Left renal pelvis (tissue), 4 donors: ENCODE measurements around the gene DNAJC8. TPM values are rescaled to one million over a fixed set of nuclear protein-coding genes. Genes with fewer than 3 reads are reported as not detected.

Experiments used
- DNase-seq, 4 donors: peaks; one replicate each; pipeline ENCODE4 v3.0.0-alpha.2; 2013; ENCODE audit warnings: low read depth in 4 of 4, low spot score in 3 of 4
- polyA plus RNA-seq, 4 donors: library from polyadenylated mRNA; unstranded; fragments of 120-200 nt; gene quantifications; one replicate each; pipeline ENCODE4 v1.2.1, GENCODE V29; 2013; ENCODE audit not compliant: insufficient read length in 4 of 4

Gene DNAJC8, protein sequence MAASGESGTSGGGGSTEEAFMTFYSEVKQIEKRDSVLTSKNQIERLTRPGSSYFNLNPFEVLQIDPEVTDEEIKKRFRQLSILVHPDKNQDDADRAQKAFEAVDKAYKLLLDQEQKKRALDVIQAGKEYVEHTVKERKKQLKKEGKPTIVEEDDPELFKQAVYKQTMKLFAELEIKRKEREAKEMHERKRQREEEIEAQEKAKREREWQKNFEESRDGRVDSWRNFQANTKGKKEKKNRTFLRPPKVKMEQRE
- polyA plus RNA-seq, result 100 to 1,000 TPM; 141 to 178 (median 152) TPM

DNA sequence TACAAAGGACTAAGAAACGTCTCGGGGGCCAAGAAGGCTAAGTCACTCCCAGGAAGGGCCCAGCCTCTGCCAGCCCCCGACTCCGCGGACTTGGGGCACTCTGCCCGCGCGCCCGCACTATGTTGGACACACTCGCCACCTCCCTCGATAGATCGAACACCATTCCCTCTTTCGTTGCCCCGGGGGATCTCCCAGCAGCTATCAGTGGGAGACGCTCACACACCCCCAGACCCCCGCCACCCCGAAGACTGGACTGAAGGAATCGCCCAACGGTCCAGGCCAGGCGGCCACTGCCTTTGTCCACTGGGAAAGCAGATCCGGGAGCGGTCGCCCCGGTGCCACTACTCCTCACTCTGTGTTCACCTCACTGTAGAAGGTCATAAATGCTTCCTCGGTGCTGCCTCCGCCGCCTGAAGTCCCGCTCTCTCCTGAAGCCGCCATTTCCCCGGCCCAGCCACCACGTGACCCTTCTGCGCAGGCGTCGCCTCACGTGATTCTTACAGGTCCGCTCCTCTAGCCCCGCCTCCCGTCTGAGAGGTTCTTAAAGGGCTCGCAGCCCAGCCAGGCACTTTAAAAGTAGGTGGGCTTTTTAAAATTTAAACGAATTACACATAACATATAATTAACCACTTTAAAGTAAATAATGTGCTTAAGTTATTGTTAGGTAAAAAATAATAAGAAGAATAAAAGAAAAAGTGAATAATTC lies at the start of gene DNAJC8:
Gene DNAJC8 (minus strand): TSS at position 472 of the 706 bp plus-strand sequence. CDS start 31 bp downstream, at position 441.
- peak in 3 of 4 donors; percentile 77 to 88 (median 83) for DNase-seq

DNA sequence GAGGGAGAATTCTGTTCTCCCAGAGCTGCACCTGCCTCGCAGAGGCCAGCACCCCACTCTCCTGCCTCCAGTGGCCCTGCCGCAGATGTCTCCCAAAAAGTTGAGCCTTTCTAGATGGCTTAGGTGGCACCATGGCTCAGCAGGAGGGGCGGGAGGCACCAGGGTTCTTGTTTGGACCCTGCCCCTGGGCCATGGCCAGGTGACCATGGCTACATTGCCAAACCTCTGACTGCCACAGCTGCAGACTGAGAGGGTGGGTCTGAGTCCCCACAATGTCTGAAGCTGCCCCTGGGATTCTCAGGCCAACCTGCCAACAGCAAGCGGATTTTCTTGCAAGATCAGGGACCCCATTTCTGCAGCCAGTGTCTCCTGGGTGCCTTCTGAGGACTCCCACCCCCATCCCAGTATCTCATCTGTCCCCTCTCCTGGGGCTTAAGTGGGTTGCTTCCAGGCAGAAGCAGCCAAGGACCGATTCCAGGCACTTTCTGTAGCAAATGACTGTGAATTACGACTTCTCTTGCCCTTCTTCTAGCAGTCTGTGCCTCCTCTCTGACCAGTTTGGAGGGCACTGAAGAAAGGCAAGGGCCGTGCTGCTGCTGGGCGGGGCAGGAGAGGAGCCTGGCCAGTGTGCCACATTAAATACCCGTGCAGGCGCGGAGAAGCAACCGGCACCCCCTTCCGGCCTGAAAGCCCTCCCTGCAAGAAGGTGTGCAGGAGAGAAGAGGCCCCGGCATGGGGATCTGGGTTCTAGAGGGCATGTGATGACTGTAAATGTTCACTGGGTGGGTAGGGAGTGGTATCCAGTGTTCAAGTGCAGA lies 49.0 kb upstream of the DNAJC8 start:
- DNase-seq, result no peak

DNA sequence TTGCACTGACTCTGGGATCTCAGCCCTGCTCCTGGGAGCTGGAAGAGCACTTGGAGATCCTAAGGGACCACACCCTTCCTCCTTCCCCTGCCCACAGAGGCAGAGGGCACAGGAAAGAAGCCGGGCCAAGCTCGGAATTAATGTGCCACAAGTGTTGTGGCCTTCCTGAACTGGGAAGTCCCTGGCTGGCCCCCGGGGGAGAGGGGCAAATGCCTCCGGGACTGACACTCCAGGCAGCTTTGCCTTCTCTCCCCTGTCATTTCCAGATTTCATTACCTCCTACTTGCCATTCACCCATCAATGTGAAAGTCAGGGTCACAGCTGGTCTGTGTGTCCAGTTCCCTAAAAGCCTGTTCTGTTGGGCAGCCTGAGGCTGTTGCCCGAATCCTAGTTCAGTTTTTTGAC lies 48.1 kb upstream of the DNAJC8 start:
- no peak for DNase-seq

DNA sequence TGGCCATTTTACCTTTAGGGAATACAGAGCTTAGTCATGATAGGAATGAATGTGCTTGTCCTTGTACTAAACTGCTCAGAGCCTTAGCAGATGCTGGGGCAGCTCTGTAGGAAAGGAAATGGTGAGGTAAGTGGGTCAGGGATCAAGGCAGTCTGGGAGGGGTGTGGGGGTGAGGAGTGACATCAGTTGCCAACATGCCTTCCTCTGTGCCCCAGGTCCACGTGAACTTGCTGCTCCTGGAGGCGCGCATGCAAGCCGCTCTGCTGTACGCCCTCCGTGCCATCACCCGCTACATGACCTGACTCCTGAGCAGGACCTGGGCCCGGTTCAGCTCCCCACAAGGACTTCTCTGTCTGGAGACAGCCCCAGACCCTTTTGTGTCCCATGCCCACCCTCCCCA lies 47.7 kb upstream of the DNAJC8 start:
- DNase-seq, result no peak

DNA sequence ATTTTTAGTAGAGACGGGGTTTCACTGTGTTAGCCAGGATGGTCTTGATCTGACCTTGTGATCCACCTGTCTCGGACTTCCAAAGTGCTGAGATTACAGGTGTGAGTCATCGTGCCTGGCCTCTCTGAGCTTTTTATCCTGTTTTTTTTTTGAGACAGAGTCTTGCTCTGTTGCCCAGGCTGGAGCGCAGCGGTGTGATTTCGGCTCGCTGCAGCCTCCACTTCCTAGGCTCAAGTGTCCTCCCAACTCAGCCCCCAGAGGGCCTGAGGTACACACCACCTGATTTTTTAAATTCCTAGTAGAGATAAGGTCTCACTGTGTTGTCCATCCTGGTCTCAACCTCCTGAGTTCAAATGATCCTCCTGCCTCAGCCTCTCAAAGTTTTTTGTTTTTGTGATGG lies 46.9 kb upstream of the DNAJC8 start:
- DNase-seq, result no peak

DNA sequence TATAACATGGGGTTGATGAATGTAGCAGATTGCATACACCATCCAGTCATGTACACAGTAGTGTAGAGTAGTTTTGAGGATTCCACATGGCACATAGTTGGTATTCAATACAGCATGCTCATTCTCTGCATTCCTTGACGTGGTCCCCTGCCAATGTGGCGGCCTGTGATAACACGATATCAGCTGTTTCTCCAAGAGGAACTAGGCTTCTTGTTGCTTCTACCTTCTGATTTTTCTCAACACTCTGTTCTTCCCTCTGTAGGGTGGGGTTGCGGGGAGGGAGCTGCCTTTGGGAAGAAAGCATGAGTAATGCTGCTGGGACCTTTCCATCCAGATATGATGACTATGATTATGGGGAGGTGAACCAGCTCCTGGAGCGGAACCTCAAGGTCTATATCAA lies 45.9 kb upstream of the DNAJC8 start:
- no peak for DNase-seq

DNA sequence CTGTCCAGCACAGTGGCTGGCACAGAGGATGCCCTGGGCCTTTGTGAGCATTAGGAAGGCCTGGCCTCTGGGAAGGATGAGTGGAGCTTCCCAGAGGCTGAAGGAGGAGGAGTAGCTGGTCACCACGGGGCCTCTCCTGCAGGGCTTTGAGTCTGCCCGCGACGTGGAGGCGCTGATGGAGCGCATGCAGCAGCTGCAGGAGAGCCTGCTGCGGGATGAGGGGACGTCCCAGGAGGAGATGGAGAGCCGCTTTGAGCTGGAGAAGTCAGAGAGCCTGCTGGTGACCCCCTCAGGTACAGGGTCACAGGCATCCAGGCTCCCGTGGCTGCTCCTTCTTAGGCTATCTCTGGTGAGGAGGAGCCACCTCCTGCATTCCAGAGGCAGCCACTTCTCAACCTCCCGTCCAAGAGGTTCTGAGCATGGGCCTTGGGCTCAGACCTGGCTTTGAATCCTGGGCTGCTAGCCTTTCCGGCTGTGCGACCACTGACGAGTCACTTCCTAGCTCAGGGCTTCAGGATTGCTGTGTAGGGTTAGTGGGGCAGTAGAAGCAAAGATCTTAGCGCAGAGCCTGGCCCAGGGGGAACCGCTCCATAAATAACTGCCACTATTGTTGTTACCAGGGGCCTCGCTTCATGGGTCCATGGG lies 40.5 kb upstream of the DNAJC8 start:
- DNase-seq, result no peak

DNA sequence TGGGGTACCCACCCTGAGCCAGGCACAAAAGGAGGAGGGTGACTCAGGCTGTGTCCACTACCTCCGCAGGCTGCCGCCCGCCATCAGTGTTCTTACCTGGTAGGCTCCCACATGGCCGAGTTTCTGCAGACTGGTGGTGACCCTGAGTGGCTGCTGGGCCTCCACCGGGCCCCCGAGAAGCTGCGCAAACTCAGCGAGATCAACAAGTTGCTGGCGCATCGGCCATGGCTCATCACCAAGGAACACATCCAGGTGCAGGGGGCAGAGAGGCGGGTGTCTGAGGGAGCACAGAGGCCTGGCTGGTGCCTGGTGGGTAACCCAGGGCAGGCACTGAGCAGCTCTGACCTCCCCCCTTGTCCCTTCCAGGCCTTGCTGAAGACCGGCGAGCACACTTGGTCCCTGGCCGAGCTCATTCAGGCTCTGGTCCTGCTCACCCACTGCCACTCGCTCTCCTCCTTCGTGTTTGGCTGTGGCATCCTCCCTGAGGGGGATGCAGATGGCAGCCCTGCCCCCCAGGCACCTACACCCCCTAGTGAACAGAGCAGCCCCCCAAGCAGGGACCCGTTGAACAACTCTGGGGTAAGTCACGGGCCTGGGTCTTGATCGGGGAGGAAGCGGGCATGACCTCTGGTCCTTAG lies 39.5 kb upstream of the DNAJC8 start:
- no peak for DNase-seq

DNA sequence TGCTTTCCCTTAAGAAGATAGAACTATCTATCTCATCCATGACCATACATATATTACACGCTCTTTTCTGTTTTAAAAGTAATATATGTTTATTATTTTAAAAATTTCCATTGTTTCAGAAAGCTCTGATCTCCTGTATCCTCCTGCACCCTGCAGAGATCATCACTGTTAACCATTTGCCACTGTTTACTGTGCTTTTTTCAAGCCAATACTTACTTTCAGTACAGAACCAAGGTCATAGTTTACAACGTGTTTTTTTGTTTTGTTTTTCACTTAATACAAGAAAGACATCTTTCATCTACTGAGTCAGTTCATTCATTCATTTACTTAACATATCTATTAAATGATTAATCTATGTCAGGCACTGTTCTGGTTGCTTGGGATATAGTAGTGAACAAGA lies 36.7 kb upstream of the DNAJC8 start:
- no peak for DNase-seq

DNA sequence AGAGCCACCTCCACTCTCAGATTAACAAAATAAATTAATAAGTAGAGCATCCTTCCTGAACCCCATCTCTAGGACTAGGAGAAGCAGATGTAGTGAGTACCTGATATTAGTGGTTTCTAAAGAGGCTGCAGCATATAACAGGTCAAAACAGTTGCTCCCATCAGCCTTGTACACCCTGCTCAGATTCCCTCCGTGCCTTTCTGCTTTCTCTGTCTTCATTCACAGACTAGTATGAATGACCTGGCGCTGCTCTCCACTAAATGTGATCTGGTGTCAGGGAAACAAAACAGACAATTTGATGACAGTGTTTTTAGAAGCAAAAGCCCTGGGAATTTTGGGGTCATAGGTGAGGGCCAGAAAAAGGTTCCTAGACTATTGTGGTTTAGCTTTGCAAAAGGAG lies 34.8 kb upstream of the DNAJC8 start:
- no peak for DNase-seq

DNA sequence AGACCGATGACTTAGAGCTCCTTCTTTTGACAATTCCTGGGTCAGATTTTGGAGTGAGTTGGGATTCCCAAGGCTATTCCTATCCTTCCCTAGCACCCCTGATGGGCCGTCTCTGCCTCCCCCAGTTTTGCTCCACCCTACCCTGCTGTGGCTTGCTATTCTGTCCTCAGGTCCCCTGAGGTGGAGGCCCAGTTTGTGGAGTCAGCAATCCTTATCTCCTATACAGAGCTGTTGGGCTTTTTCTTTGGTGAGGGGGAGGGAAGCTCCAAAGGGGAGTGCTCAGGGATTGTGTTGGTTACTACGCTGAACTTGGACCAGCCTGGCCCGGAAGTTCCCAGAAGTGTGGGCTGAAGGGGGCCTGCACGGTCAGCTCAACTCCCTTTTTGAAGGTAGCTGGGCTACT lies 34.1 kb upstream of the DNAJC8 start:
- DNase-seq, result no peak

DNA sequence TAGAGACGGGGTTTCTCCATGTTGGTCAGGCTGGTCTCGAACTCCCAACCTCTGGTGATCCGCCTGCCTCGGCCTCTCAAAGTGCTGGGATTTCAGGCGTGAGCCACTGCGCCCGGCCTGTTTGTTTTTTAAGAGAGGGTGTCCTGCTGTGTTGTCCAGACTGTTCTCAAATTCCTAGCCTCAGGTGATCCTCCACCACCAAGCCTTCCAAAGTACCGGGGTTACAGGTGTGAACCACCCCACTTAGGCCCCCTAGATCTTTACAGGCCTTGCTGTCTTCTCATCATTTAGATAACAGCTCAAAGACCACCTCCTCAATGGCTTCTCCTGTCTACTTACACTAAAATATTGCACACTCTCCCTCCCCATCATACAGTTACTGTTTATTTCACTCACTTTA lies 32.7 kb upstream of the DNAJC8 start:
- no peak for DNase-seq

DNA sequence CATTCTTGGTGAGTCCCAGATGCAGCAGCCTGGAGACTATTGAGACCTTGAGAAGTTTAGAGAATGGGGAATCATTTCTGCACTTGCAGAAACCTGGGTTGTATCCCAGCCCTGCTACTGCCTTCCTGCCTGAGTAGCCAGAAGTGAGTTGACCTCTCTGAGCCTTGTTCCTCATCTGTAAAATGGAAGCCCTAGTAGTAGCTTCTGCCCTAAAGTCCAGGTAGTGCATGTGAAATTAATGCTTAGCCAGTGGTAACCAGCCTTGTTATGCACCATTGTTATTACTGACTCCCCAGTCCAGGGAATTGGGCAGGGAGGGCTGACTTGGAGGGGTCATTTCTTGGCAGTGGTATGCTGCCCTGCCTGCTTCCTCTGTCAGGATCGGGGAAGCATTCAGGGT lies 32.1 kb upstream of the DNAJC8 start:
- no peak for DNase-seq

DNA sequence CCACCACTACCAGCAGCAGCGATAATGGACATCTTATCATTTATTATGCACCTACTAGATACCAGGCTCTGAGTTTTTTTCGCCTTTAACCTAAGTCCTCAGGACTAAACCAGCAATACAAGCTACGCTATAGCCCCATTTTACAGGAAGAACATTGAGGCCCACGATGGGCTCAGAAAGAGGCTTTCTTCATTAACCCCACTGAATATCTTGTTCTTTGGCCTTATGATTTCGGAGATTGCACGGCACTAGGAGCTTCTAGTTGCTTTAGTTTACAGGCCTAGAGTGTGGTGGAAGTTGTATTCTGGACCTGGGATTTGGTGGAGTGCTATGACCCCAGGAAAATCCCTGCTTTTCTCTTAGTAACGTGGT lies 28.0 kb upstream of the DNAJC8 start:
- no peak for DNase-seq

DNA sequence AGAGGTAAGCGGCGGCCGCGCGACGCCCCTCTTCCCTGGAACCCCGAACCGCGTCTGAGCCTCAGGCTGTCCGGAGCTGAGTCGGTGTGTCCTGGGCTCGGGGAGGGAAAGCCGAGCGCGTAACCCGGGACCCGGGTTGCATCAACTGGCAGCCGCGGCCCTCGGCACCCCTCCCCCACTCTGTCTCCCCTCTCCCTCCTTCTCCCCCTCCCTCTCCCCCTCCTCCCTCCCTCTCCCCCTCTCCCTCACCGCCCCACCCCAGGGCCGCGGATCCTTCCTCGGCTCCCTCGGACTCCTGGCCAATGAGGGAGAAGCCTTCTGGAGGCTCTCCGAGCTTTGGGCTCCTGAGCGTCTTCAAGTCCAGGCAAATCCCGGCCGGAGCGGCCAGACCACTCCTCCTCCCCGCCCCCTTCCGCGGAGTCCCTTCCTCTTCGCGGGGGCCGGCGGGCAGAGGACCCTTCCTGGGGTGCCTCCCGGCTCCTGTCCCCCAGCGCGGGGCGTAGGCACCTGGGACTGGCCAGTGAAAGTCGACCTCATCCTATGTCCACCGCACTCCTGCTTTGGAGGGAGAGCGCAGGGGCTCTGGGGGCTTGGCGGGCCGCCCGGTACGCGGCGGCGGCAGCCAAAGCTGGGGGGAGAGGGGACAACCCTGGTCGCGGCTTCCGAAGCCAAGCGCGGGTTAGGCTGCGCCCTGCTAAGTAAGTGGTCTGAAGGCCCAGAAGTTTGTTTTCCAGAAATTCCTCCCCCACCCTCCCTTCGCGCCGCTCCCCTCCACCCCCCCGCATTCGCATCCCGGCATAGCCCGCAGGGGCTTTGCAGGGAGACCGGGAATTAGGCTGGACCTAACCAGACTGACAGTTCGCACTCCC lies 27.3 kb upstream of the DNAJC8 start:
- peak in 2 of 4 donors; percentile 66 to 76 for DNase-seq

DNA sequence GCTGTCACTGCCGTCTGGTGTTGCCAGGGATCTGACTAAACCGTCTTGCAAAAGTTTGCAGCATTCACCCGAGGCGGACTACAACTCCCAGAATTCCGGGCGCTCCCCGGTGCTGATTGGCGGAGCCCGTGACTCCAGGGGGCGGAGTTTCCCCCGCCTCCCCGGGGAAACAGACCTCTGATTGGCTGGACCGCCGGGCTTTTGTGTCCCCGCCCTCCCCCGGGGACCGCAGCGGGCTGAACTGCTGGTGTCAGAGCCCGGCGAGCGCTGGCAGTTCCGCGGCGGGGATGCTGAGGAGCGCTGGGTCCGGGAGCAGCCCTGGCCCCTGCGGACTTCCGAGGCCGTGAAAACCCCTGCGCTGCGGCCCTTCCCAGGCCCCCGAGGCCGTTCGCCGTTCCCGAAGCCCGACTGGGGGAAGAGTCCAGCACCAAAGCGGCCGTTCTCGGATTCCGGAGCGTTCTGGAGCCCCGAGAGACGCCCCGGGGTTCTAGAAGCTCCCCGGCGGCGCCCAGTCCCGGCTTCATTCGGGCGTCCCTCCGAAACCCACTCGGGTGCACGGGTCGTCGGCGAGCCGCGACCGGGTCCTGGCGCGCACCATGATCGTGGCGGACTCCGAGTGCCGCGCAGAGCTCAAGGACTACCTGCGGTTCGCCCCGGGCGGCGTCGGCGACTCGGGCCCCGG lies 26.6 kb upstream of the DNAJC8 start, which contains the start of gene SESN2:
Gene SESN2 (plus strand): TSS at position 267 of the 682 bp plus-strand sequence. CDS start 330 bp downstream, at position 597.
- peak; percentile 89 to 97 (median 96) for DNase-seq

DNA sequence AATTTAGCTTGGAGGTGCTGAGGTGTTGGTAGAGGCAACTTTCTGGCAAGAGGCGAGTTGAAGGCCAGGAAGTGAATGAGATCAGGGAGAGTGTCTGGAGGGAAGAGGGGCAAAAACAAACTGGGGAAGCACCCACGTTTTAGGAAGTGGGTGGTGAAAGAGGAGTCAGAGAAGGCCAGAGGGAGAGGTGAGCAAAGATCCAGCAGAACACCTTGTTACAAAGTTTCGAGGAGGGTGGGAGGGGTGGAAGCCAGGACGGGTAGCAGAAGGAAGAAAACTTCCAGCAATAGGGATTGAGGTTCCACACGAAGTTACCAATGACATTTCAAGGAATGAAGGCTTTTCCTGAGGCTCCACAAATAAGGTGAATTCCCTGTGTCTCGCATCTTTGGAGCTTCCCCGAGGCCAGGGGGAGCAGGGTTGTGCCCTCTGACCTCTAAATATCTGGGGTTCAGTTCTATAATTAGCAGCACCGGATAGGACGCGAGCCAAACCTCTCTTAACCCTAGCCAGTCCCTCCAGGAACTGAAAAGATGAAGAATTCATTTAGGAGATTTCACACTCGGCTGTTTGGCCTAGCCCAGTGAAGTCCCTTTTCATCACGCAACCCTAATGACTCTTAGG lies 25.9 kb upstream of the DNAJC8 start:
- DNase-seq, result no peak

DNA sequence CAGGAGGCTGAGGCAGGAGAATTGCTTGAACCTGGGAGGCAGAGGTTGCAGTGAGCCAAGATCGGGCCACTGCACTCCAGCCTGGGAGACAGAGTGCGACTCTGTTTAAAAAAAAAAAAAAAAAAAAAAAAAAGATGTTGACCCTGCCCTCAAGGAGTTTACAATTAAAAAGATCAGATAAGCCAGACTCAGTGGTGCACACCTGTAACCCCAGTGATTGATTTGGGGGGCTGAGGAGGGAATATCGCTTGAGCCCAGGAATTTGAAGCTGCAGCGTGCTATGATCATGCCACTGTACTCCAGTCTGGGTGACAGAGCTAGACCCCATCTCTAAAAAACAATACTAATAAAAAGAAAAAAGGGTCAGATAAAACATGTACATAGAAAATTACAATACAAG lies 24.9 kb upstream of the DNAJC8 start:
- DNase-seq, result no peak
